M059J (cell line): ENCODE results near the gene NEK4. TPM values are rescaled to one million over a fixed set of nuclear protein-coding genes. Genes with fewer than 3 reads are reported as not detected.

Source experiments
- DNase-seq: peaks from one replicate; pipeline ENCODE4 v3.0.0-alpha.2; 2012; ENCODE audit warnings: low read depth
- total RNA-seq: library from RNA; depleted of rRNA; stranded (reverse); fragments of >200 nt; shearing (Covaris generic); gene quantifications from 2 replicates; pipeline ENCODE4 v1.2.3, GENCODE V29; 2014

Gene NEK4
- total RNA-seq, 1 experiment from 2014 or later, result 19.6 TPM

DNA sequence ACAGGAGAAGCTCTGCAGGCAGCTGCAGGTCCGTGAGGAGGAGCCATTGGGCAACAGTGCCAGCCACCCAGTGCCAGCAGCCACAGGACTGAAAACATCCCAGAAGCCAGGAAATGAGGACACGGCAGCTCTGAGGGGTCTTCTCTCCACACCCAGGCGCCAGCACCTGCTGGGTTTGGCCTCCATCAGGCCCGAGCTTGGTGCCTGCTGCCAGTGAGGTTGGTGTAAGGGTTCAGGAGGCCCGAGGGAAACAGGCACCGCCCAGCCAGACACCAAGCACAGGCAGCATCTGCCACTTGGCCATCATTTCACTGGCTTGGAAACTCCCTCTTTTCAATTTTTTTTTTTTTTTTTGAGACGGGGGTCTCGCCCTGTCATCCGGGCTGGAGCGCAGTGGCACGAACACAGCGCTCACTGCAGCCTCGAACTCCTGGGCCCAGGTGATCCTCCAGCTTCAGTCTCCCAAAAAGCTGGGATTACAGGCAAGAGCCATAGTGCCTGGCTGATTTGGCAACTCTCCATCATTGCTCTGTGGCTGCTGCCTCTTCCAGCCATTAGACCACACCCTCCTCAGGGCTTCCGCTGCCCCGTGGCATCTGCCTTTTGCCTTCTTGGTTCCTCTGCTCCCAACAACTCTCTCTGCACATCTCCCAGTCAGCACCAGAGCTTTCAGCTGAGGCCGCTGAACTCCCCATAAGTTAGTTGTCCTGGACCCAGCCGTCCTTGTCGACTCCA, 22.4 kb upstream of the NEK4 start:
- DNase-seq, result peak; percentile 32

DNA sequence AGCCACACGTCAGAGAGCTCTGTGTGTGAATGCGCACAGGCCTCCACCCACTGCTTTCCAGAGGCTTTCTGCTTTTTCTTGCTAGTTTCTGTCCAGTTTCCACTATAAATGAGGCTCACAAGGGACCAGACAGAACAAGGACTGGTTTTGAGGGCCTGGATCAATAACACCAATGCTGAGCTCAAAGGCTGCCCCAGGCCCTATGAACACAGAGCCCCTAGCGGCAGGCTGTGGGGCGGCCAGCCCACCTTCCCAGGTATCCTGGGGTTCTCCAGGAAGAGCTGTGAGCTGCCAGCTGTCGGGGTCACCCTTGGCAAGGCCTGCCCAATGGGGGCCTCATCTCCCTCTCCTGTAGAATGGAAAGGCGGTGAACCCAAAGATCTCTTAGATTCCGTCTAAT, 21.7 kb upstream of the NEK4 start:
- DNase-seq, result no peak

DNA sequence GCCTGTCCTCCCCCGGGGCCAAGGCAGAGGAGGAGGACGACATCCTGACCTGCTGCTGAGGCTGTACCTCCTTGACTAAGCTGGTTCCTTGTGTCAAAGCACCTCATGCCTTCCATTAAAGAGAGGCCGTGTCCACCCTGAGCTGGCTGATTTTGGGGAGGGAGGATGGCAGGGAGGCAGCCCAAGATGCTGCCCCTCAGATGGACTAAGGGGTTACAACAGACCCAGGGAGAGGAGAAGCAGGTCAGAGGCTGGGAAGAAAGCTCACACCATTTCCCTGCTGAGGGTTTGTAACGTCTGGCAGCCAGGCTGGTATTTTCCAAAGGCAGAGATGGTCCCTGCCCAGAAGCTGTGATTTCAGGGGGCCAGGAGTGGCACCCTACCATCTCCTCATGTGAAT, 21.2 kb upstream of the NEK4 start:
- DNase-seq, result no peak

DNA sequence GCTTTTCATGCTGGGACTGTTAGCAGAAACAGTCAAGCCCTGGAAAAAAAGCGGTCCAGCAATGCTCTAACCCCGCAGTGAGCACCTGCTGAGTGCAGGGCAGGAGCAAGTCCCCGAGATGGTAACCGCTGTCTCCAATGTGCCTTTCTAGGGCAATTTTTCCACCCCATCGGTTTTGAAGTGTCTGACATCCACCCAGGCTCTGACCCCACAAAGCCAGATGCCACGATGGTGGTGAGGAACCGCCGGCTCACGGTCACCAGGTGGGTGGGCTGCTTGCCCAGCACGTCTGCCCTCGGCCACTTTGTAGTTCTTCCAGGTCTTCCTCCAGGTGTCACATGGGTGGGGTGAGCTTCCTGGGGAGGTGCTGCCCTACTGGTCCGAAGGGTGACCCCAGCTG, 20.6 kb upstream of the NEK4 start:
- no peak for DNase-seq

DNA sequence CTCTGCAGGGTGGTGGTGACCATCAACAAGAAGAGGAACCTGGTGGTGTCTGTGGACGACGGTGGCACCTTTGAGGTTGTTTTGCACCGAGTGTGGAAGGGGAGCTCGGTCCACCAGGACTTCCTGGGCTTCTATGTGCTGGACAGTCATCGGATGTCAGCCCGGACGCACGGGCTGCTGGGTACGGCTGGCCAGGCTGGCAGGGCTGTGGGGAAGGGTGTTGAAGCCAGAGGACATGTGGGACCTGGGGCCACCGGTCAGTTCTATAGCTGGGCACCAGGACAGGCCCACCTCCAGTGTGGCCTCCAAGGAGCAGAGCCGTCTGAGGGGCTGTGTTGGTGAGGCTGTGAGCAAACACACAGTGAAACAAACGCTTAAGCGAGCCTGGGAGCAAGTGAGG, 20.0 kb upstream of the NEK4 start:
- DNase-seq, result no peak

DNA sequence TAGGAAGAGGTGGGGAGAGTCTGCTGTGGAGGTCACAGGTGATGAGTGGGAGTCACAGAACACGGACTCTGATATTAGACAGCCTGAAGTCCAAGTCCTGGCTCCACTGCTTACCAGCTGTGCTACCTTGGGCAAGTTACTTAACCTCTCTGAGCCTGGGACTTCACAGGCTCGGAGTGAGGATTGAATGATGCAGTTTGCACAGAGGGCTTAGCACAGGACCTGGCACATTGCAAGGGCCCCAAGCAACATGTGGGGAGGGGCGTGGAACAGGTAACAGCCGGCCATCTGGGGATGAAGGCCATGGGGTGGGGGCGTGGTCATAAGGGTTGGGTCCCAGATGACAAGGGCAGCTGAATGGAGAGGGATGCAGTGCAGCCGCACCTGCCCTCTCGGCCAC, 19.6 kb upstream of the NEK4 start:
- no peak for DNase-seq

DNA sequence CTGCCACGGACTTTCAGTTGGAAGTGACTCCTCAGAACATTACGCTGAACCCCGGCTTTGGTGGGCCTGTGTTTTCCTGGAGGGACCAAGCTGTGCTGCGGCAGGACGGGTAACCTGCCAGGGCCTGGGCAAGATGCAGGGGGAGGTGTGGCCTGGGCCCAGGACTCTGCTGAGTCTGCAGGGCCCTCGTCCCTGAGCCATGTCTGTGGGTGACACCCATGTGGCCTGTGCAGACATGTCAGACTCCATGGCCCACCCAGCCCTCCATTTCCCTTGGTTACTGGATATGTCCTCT, 19.0 kb upstream of the NEK4 start:
- no peak for DNase-seq

DNA sequence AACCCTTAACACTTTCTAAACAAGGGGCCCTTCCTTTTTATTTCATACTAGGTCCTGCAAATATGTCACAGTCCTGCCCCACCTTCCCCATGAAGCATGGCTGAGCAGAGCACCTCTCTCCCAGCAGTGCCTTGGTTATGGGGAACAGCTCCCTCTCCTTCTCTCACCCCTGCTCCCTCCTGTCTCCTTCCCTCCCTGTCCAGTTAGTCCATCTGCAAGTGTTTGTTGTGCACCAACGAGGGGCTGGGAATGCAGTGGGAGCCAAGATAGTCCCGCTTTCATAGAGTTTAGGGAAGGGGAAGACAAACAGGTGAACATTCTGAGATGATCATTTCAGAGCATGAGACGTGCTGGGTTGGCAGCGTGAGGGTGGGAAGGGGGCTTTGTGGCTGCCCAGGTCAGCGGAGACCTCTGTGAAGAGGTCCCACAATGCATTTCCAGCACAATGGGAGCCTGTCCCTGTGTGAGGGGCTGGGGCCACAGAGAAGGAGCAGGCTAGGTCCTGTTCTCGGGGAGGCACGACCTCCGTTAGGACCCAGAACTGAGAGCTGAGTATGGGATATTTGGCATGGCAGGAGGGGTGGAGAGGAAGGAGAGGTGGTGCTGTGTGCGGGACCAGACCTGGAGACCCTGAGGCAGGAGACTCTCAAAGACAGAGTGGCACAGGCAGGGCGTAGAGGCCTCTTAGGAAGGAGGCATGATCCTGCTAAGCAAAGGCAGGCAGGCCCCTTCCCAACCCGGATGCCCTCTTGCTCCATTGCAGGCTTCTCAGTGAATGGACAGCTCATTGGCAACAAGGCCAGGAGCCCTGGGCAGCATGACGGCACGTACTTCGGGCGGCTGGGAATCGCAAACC, 18.4 kb upstream of the NEK4 start:
- DNase-seq, result no peak

DNA sequence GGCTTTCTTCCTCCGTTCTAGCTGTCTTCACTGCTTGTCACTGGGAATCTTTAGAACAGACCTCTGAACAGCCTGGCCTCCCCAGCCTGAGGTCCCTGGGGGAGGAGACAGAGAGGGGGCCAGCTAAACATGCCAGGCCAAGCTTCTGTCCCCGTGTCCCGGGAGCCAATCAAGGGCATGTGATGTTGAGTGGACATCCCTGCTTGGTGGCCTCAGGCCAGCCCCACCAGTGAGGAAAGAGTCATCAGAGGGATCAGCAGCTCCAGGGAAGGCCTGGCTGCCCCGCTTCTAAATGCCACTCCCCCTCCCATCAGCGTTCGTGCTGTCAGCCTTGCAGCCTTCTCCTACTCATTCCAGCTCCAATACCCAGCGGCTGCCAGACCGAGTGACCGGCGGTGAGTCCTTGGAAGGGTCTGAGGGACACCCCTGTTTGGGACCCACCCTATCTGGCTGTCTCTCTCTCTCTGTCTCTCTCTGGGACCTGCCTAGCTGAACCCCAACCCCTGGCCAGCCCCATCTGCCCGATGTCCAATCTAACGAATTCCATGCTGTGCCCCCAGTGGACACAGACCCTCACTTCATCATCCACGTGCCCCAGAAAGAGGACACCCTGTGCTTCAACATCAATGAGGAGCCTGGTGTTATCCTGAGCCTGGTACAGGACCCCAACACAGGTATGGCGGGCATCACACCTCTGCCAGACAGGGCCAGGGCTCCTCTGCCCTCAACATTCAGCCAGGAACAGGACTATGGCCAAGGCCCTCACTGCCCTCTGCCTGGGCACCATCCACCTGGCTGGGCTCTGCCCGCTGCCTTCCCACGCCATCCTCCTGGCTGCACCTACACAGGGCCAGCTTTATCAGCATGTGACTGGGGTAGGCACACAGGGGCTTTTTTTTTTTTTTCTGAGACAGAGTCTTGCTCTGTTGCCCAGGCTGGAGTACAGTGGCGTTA, 17.2 kb upstream of the NEK4 start:
- peak; percentile 7 for DNase-seq

DNA sequence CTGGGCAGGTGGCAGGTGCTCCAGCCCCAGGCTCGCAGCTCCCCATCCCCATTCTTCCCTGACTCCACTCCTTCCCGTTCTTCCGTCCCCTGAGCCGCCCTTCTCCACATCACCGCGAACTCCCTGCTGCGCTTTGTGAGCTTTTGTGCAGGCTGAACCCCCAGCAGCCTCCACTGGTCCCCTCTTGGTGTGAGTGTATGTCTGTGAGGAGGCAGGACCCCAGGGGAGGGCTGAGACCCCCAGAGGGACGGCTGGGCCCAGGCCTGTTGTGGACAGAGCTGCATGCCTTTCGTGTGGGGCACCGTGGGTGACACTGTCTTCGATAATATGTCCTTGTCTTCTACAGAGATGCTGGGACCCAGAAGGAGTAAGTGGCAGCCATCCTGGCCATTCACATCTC, 16.5 kb upstream of the NEK4 start:
- DNase-seq, result no peak

DNA sequence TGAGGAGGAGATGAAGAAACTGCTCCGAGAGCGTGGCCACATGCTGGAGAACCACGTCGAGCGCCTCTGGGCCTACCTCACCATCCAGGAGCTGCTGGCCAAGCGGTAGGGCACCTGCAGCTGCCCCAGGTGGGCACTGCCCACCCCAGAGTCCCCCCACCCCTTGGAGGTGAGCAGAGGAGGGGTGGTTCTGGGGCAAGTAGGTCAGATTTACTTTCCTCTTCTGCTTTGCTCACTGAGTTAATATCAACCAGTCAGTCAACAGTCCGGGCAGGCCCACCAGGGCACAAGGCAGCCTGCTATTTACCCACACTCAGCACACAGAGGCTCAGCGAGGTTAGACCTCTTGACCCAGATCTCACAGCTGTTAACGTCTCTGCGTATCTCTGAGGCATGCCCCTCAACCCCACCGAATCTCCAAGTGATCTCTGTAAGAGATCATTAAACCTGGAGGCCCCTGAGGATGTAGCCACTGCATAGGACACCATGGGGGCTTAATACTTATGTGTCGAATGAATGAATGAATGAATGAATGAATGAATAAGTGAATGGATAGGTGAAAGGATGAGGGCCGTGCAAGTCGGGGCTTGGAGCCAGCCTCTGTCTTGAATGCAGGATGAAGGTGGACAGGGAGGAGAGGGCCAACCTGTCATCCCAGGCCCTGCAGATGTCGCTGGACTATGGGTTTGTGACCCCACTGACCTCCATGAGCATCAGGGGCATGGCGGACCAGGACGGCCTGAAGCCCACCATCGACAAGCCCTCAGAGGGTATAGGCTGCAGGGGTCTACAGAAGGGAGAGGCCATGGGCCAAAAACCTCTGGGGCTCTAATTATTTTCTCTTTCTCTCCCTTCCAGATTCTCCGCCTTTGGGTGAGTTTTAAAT, 15.8 kb upstream of the NEK4 start:
- no peak for DNase-seq

DNA sequence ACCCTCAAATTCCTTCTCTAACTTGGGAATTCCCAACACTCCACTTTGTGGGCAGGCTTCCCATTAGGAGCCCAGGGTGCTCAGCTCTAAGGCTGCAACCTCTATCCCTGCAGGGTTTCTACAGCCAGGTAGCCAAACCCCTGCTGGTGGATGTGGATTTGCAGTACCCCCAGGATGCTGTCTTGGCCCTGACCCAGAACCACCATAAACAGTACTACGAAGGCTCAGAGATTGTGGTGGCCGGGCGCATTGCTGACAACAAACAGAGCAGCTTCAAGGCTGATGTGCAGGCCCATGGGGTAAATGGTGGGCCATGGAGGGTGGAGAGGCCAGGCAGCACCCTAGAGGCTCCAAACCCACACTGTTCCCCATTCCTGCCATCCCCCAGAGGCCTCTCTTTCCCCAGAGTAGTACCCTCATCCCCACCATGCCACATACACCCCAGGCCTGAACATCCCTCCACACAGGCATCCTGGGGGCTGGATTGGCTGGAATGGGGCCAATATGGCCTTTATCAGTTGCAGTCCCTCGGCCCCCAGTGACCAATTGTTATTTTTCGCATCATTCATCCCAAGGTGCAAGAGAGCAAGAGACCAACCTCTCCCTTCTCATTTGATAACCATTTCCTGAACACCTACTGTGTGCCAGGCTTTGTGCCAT, 14.3 kb upstream of the NEK4 start:
- no peak for DNase-seq

DNA sequence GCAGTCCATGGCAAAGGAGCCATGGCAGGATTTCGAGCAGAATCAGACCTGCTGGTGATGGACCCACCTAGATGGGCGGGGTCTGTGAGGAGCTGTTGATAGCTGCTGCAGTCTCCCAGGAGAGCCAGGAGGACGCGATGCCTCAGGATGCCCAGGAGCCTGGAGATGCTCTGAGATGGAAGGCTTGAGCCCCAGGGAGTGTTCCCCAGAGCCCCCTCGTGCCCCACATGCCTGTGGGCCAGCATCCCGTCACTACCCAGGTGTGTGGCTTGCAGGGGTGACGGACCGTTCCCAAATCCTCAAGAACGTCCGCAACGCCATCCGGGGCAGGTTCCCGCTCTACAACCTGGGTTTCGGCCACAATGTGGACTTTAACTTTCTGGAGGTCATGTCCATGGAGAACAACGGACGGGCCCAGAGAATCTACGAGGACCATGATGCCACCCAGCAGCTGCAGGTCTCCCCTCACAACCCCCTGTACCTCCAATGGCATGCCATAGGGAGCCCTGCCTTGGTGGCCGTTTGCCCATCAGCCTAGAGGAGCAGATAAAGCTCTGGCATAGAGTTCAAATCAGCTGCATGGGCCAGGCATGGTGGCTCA, 13.4 kb upstream of the NEK4 start:
- DNase-seq, result no peak

DNA sequence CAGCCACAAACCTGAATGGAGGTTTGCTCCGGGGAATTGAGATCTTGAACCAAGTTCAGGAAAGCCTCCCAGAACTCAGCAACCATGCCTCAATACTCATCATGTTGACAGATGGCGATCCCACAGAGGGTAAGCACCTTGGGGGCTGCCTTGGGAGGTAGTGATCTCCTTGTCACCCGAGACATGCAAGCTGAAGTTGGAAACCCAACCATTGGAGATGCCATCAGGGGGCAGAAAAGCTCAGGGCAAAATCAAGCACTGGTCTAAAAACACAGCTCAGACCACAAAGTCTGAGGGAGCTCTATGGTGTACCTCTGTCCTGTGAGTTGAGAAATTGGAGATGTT, 12.4 kb upstream of the NEK4 start:
- no peak for DNase-seq

DNA sequence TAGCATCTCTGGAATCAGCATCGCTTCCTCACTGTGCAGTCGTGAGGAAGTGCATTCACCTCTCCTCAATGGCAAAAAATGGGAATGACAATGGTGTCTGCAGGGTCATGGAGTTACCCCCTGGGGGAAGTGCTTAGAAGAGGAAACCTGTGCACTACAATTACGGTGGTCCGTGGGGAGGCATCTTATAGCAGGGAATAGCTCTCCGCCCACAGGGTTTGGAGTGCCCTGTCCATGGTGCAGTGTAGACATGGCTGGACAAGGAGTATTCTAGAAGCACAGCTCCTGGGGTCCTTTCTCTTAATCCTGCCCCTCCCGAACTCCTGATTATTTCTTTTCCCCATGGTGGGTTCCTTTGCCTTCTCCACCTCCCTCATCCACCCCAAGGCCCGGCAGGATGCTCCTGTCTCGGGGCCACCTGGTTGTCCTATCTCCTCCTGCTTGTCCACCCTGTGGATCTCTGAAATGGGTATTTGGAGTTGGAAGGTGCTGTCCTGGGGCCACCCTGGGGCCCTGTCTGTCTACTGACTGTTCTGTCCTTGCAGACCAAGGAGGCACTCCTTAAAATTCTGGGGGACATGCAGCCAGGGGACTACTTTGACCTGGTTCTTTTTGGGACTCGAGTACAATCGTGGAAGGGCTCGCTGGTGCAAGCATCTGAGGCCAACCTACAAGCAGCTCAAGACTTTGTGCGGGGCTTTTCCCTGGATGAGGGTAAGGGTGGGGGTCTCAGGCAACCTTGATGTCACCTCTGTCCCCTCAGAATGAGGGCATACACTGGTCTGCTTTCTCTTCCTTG, 11.9 kb upstream of the NEK4 start:
- DNase-seq, result no peak

DNA sequence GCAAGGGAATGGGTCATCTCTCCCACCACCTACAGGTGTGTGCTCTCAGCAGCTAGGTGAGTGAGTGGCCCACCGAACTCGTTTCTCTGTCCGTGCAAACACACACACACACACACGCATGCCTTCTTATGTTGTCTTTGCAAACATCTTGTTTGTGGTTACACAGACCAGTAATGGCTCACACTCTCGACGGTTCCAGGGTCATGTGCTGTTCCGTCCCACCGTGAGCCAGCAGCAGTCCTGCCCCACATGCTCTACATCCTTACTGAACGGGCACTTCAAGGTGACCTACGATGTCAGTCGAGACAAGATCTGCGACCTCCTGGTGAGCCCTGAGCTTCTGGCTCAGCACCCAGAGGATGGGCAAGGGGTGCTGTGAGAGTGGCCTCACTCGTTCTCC, 11.0 kb upstream of the NEK4 start:
- DNase-seq, result no peak

DNA sequence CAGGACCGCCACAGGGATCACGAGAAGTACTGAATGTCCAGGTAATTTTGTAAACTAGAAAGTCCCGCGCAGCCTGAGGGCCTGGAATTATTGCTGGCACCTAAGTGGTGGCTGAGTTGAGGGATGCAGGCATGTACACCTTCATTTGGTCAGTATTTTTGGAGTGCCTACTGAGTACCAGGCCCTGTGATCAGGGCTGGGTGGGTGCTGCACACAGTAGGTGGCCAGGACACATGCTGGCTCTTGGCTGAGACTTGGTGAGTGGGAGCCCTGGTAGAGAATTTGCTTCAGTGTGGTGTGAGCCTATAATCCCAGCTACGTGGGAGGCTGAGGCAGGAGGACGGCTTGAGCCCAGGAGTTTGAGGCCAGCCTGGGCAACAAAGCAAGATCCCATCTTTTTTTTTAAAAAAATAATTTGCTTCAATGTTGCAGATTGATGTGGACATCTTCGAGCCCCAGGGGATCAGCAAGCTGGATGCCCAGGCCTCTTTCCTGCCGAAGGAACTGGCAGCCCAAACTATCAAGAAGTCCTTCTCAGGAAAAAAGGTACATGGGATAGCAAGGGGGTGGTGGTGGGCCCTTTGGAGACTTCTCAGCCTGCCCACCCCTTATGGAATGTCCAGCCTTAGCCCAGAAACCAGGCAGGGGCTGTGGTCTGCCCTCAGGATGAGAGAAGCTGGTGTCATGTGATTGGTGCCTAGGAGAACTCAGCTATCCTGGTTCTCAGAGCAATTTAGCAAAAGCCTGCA, 9.3 kb upstream of the NEK4 start:
- DNase-seq, result no peak

DNA sequence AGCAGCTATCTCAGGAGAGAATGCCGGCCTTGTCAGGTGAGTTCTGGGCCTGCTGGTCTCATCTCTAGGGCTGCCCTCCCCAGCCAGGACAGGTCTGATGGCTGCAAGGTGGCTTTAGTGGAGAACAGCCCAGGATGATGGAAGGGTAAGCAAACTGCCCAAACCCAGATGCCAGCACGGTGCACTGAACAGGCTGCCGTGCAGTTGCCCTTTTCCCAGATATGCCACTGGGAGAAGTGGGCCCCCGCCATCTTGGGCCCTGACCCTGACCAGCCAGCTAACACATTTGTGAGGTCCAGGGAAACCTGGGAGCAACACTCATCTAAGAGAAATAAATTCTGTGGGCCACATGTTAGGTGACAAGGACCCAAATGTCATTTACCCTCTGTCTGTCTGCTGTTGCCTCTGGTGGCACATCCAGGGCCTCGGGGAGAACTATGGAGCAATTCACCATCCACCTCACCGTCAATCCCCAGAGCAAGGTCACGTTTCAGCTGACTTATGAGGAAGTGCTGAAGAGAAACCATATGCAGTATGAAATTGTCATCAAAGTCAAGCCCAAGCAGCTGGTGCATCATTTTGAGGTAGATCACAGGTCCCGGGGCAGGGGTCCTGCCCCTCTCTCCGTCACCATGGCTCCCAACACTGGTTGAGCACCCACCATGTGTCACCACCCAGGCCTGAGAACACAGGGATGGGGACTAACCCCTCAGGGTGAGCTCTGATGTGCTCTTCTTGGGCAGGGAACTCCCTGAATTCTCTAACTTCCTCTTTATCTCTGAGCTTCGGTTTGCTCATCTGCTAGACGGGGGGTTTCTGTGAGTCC, 8.5 kb upstream of the NEK4 start:
- no peak for DNase-seq
